ENCODE data around the gene FDXACB1.

Gene FDXACB1

DNA sequence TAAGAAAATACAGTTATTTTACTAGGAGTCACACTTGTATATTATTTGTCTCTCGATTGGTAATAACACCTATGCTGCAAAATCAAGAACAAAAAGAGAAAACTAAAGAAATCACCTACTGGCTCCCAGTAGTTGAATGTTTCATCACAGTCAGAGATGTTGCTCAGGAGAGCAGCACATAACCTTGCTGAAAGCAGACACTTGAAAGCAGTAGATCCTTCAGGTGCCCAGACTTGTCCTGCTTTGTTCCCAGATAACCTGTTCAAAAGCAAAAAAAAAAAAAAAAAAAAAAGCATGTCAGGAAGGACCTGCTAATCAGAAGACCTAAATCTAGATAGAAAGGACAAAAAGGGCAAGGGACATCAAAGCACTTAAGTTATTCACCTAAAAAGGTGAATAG is 8.9 kb downstream of the FDXACB1 start:
- H3K27ac ChIP-seq (ENCODE audit: low read length, poor library complexity, severe bottlenecking), result no peak overlapping the region
- peak overlapping the region in 1 of 2 experiments; percentile 94 for H3K4me3 ChIP-seq (ENCODE audit: insufficient read depth in 1 of 2, low read depth in 1 of 2, low read length in 2 of 2)
- H2BK120ac ChIP-seq (ENCODE audit: low read depth, low read length), result no peak overlapping the region
- no peak overlapping the region for H2BK5ac ChIP-seq (ENCODE audit: low read depth, low read length, poor library complexity, severe bottlenecking)
- no peak overlapping the region for H3K4me2 ChIP-seq (ENCODE audit: low read length, poor library complexity, severe bottlenecking)
- H3K18ac ChIP-seq (ENCODE audit: low read depth in 1 of 2, low read length in 2 of 2), result no peak overlapping the region
- H3K9ac ChIP-seq (ENCODE audit: low read length), result peak overlapping the region; percentile 92
- H3K9me3 ChIP-seq (ENCODE audit: control insufficient read depth, low read length), result no peaks in the 10 kb centered on the region
- no peak overlapping the region for H3K23ac ChIP-seq (ENCODE audit: low read length in 2 of 2)
- H3K14ac ChIP-seq (ENCODE audit: low read length in 2 of 2), result no peak overlapping the region
- peaks cover 12% of the 10 kb centered on the region for H3K79me1 ChIP-seq (replicated peaks; ENCODE audit: low read length, poor library complexity, severe bottlenecking)
- no peak overlapping the region for H2BK15ac ChIP-seq (ENCODE audit: low read depth, poor library complexity, severe bottlenecking)
- no peaks in the 10 kb centered on the region for H3K27me3 ChIP-seq (ENCODE audit: control insufficient read depth in 1 of 2, insufficient read depth in 1 of 2, low read length in 2 of 2)
- peaks cover 7 to 40% of the 10 kb centered on the region in 2 experiments for H3K36me3 ChIP-seq (ENCODE audit: control insufficient read depth in 1 of 2, insufficient read depth in 2 of 2, low read depth in 1 of 2, low read length in 2 of 2)
- WGBS, result 100% methylated on average over 1 of the region's 1 CpG
- H4K91ac ChIP-seq (ENCODE audit: low read length), result no peak overlapping the region
- no peak overlapping the region for H2AFZ ChIP-seq (ENCODE audit: low read depth, low read length)
- H2BK12ac ChIP-seq (ENCODE audit: low read length in 2 of 2), result no peak overlapping the region
- no peak for DNase-seq
- peaks cover 3% of the 10 kb centered on the region for H3K4me1 ChIP-seq (ENCODE audit: control insufficient read depth, insufficient read depth, low read depth, low read length)
- no peak overlapping the region for H2AK5ac ChIP-seq (ENCODE audit: low read length, severe bottlenecking)
- no peak overlapping the region for H3K4ac ChIP-seq (ENCODE audit: low read depth in 1 of 2, low read length in 2 of 2)
- H4K8ac ChIP-seq (ENCODE audit: low read length), result no peak overlapping the region

GRCh38 chr11:111860257-111860656 is 18.7 kb downstream of the FDXACB1 start:
- no peak overlapping the region for H3K23ac ChIP-seq (ENCODE audit: low read length in 2 of 2)
- peaks cover 16 to 64% of the 10 kb centered on the region in 2 experiments for H3K36me3 ChIP-seq (ENCODE audit: control insufficient read depth in 1 of 2, insufficient read depth in 2 of 2, low read depth in 1 of 2, low read length in 2 of 2)
- H3K9ac ChIP-seq (ENCODE audit: low read length), result no peak overlapping the region
- no peak overlapping the region for H3K18ac ChIP-seq (ENCODE audit: low read depth in 1 of 2, low read length in 2 of 2)
- no peak overlapping the region for H2BK15ac ChIP-seq (ENCODE audit: low read depth, poor library complexity, severe bottlenecking)
- H3K27me3 ChIP-seq (ENCODE audit: control insufficient read depth in 1 of 2, insufficient read depth in 1 of 2, low read length in 2 of 2), result no peaks in the 10 kb centered on the region
- H3K4me1 ChIP-seq (ENCODE audit: control insufficient read depth, insufficient read depth, low read depth, low read length), result peaks cover 2% of the 10 kb centered on the region
- no peak overlapping the region for H2BK12ac ChIP-seq (ENCODE audit: low read length in 2 of 2)
- WGBS, result 100% methylated on average over 2 of the region's 3 CpGs
- H3K4me2 ChIP-seq (ENCODE audit: low read length, poor library complexity, severe bottlenecking), result no peak overlapping the region
- H3K4ac ChIP-seq (ENCODE audit: low read depth in 1 of 2, low read length in 2 of 2), result no peak overlapping the region
- no peak overlapping the region for H3K14ac ChIP-seq (ENCODE audit: low read length in 2 of 2)
- no peak overlapping the region for H4K91ac ChIP-seq (ENCODE audit: low read length)
- no peak overlapping the region for H2AFZ ChIP-seq (ENCODE audit: low read depth, low read length)
- DNase-seq, result no peak
- H3K4me3 ChIP-seq (ENCODE audit: insufficient read depth in 1 of 2, low read depth in 1 of 2, low read length in 2 of 2), result no peak overlapping the region
- no peak overlapping the region for H2BK120ac ChIP-seq (ENCODE audit: low read depth, low read length)
- H3K9me3 ChIP-seq (ENCODE audit: control insufficient read depth, low read length), result no peaks in the 10 kb centered on the region
- H4K8ac ChIP-seq (ENCODE audit: low read length), result no peak overlapping the region
- H2AK5ac ChIP-seq (ENCODE audit: low read length, severe bottlenecking), result no peak overlapping the region
- no peak overlapping the region for H2BK5ac ChIP-seq (ENCODE audit: low read depth, low read length, poor library complexity, severe bottlenecking)
- H3K79me1 ChIP-seq (replicated peaks; ENCODE audit: low read length, poor library complexity, severe bottlenecking), result peaks cover 2% of the 10 kb centered on the region
- no peak overlapping the region for H3K27ac ChIP-seq (ENCODE audit: low read length, poor library complexity, severe bottlenecking)

DNA sequence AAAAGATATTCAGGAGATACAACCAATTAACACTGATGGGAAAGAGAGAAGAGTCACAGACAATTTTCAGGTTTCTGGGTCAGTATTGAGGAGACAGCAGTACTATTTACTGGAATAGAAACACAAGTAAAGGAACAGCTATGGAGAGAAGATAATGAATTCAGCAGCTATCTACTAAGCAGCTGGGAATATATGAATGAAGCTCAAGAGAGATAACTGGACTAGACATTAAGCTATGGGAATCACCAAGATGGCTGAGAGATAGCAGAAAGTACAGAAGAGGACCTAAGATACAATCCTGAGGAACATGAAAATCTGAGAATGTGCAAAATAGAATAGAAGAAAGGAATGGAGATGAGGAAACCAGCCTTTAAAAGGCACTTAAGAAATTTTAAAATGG is 23.5 kb downstream of the FDXACB1 start:
- Histone ChIP-seq H3K4ac (ENCODE audit: low read depth in 1 of 2, low read length in 2 of 2) (no peak overlapping the region), H3K36me3 (ENCODE audit: control insufficient read depth in 1 of 2, insufficient read depth in 2 of 2, low read depth in 1 of 2, low read length in 2 of 2) (peaks cover 16 to 65% of the 10 kb centered on the region in 2 experiments)

DNA sequence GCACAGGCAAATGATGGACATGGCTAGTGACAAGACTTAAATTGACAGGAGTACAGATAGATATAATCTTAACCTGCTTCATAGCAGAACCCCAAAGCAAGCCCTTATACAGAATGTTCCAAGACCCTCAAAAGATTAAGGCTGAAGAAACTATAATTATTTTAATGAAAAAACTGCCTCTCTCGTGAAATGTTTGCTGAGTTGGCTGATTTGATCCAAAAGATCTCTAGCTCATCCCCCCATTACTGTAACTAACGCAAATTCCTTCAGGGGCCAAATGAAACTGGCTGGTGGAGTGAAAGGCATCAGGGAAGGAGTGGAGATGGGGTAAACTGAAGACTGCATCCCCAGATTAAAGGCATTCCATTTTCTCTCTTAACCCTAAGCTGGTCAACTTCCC is 26.9 kb downstream of the FDXACB1 start:
- Histone ChIP-seq H3K9me3 (ENCODE audit: control insufficient read depth, low read length) (no peaks in the 10 kb centered on the region), H2BK15ac (ENCODE audit: low read depth, poor library complexity, severe bottlenecking) (no peak overlapping the region), H3K18ac (ENCODE audit: low read depth in 1 of 2, low read length in 2 of 2) (no peak overlapping the region), H2AK5ac (ENCODE audit: low read length, severe bottlenecking) (no peak overlapping the region), H2AFZ (ENCODE audit: low read depth, low read length) (no peak overlapping the region), H3K27ac (ENCODE audit: low read length, poor library complexity, severe bottlenecking) (no peak overlapping the region), H2BK5ac (ENCODE audit: low read depth, low read length, poor library complexity, severe bottlenecking) (no peak overlapping the region), H3K14ac (ENCODE audit: low read length in 2 of 2) (no peak overlapping the region), H3K4me3 (ENCODE audit: insufficient read depth in 1 of 2, low read depth in 1 of 2, low read length in 2 of 2) (no peak overlapping the region), H3K79me1 (replicated peaks; ENCODE audit: low read length, poor library complexity, severe bottlenecking) (peaks cover 1% of the 10 kb centered on the region), H3K4me2 (ENCODE audit: low read length, poor library complexity, severe bottlenecking) (no peak overlapping the region), H4K8ac (ENCODE audit: low read length) (no peak overlapping the region), H2BK120ac (ENCODE audit: low read depth, low read length) (no peak overlapping the region), H3K27me3 (ENCODE audit: control insufficient read depth in 1 of 2, insufficient read depth in 1 of 2, low read length in 2 of 2) (no peaks in the 10 kb centered on the region), H3K4me1 (ENCODE audit: control insufficient read depth, insufficient read depth, low read depth, low read length) (peaks cover 3% of the 10 kb centered on the region), H2BK12ac (ENCODE audit: low read length in 2 of 2) (no peak overlapping the region), H3K4ac (ENCODE audit: low read depth in 1 of 2, low read length in 2 of 2) (no peak overlapping the region), H3K23ac (ENCODE audit: low read length in 2 of 2) (no peak overlapping the region), H3K9ac (ENCODE audit: low read length) (no peak overlapping the region), H4K91ac (ENCODE audit: low read length) (no peak overlapping the region), H3K36me3 (ENCODE audit: control insufficient read depth in 1 of 2, insufficient read depth in 2 of 2, low read depth in 1 of 2, low read length in 2 of 2) (peaks cover 5 to 51% of the 10 kb centered on the region in 2 experiments)
- DNase-seq, result no peak
- WGBS, result no CpG with 5 or more reads among the region's 2 CpGs

More for the DNA sequence above, 23.5 kb downstream of the FDXACB1 start:
- DNase-seq, result no peak
- Histone ChIP-seq H3K4me1 (ENCODE audit: control insufficient read depth, insufficient read depth, low read depth, low read length) (no peaks in the 10 kb centered on the region), H2BK120ac (ENCODE audit: low read depth, low read length) (no peak overlapping the region), H2BK15ac (ENCODE audit: low read depth, poor library complexity, severe bottlenecking) (no peak overlapping the region), H3K23ac (ENCODE audit: low read length in 2 of 2) (no peak overlapping the region), H2AFZ (ENCODE audit: low read depth, low read length) (no peak overlapping the region), H4K8ac (ENCODE audit: low read length) (no peak overlapping the region), H3K18ac (ENCODE audit: low read depth in 1 of 2, low read length in 2 of 2) (no peak overlapping the region), H3K9ac (ENCODE audit: low read length) (no peak overlapping the region), H2AK5ac (ENCODE audit: low read length, severe bottlenecking) (no peak overlapping the region), H3K27me3 (ENCODE audit: control insufficient read depth in 1 of 2, insufficient read depth in 1 of 2, low read length in 2 of 2) (no peaks in the 10 kb centered on the region), H4K91ac (ENCODE audit: low read length) (no peak overlapping the region), H3K14ac (ENCODE audit: low read length in 2 of 2) (no peak overlapping the region), H3K9me3 (ENCODE audit: control insufficient read depth, low read length) (no peaks in the 10 kb centered on the region), H2BK5ac (ENCODE audit: low read depth, low read length, poor library complexity, severe bottlenecking) (no peak overlapping the region), H2BK12ac (ENCODE audit: low read length in 2 of 2) (no peak overlapping the region), H3K4me2 (ENCODE audit: low read length, poor library complexity, severe bottlenecking) (no peak overlapping the region), H3K4me3 (ENCODE audit: insufficient read depth in 1 of 2, low read depth in 1 of 2, low read length in 2 of 2) (no peak overlapping the region), H3K27ac (ENCODE audit: low read length, poor library complexity, severe bottlenecking) (no peak overlapping the region), H3K79me1 (replicated peaks; ENCODE audit: low read length, poor library complexity, severe bottlenecking) (peaks cover 1% of the 10 kb centered on the region)
